Measurements from ENCODE around the gene S1PR1. TPM values are rescaled to one million over a fixed set of nuclear protein-coding genes. Genes with fewer than 3 reads are reported as not detected.
A peak's percentile ranks its signal among the peaks of the same experiment; 100 is the strongest.

S1PR1 gene
- total RNA-seq, 2 donors from 2014 or later, result 4.4 to 10.7 TPM

DNA sequence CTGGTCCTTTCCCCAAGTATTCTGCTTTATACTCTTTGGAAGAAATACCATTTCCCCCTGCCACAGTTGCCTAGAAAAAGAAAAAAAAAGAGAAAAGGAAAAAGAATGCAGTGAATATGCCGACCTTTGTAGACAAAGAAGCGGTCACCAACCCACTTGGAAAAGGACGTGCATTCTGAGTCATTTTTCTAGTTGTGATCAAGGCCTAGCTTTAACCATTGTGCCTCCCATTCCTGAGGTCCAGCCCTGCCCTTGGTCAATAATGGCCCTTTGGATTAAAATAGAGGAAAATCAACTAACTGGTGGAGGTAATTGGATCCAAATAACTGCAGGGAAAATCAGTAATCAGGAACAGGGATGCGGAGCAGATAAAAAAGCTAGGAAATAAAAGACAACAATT, 24.8 kb downstream of the S1PR1 start:
- no peak overlapping the region for H3K4me3 ChIP-seq
- H3K9ac ChIP-seq (ENCODE audit: low read depth in 2 of 2, low read length in 2 of 2), result no peak overlapping the region
- no peak overlapping the region for H3K27ac ChIP-seq
- intact Hi-C loops (cut with DNase I), result no loop called here
- TF ChIP-seq, protein P1, sequence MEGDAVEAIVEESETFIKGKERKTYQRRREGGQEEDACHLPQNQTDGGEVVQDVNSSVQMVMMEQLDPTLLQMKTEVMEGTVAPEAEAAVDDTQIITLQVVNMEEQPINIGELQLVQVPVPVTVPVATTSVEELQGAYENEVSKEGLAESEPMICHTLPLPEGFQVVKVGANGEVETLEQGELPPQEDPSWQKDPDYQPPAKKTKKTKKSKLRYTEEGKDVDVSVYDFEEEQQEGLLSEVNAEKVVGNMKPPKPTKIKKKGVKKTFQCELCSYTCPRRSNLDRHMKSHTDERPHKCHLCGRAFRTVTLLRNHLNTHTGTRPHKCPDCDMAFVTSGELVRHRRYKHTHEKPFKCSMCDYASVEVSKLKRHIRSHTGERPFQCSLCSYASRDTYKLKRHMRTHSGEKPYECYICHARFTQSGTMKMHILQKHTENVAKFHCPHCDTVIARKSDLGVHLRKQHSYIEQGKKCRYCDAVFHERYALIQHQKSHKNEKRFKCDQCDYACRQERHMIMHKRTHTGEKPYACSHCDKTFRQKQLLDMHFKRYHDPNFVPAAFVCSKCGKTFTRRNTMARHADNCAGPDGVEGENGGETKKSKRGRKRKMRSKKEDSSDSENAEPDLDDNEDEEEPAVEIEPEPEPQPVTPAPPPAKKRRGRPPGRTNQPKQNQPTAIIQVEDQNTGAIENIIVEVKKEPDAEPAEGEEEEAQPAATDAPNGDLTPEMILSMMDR (IDR thresholded peaks at IDR 0.05), result no peak
- no peaks in the 10 kb centered on the region for H3K36me3 ChIP-seq
- no peak for DNase-seq
- no peaks in the 10 kb centered on the region for H3K9me3 ChIP-seq
- H3K27me3 ChIP-seq, result no peaks in the 10 kb centered on the region
- H3K4me1 ChIP-seq, result peaks cover 8% of the 10 kb centered on the region

DNA sequence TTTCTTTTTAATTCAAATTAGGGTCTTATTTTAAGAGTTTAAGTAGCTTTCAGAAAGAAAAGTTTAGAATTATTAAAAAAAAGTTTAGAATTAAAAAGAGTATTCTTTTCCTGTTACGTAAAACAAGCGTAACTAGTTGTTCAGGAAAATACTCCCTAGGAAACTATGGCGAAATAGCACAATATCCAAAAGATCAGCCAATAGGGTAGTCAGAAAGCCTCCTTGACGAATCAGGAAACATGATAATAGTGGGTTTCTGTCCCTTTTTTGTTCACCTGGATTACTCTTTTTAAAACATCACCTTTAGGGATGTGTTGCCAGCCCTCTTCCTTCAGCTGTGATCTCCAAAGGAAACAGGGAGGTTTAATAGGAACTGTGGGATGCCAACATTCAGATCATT, 25.2 kb downstream of the S1PR1 start:
- Histone ChIP-seq H3K27ac (peak overlapping the region; percentile 62), H3K27me3 (no peaks in the 10 kb centered on the region), H3K9ac (ENCODE audit: low read depth in 2 of 2, low read length in 2 of 2) (no peak overlapping the region), H3K36me3 (no peaks in the 10 kb centered on the region), H3K9me3 (no peaks in the 10 kb centered on the region), H3K4me1 (peaks cover 8% of the 10 kb centered on the region), H3K4me3 (no peak overlapping the region)
- intact Hi-C loops (cut with DNase I), result no loop called here
- TF ChIP-seq, protein P1 (IDR thresholded peaks at IDR 0.05), result no peak
- DNase-seq, result no peak

DNA sequence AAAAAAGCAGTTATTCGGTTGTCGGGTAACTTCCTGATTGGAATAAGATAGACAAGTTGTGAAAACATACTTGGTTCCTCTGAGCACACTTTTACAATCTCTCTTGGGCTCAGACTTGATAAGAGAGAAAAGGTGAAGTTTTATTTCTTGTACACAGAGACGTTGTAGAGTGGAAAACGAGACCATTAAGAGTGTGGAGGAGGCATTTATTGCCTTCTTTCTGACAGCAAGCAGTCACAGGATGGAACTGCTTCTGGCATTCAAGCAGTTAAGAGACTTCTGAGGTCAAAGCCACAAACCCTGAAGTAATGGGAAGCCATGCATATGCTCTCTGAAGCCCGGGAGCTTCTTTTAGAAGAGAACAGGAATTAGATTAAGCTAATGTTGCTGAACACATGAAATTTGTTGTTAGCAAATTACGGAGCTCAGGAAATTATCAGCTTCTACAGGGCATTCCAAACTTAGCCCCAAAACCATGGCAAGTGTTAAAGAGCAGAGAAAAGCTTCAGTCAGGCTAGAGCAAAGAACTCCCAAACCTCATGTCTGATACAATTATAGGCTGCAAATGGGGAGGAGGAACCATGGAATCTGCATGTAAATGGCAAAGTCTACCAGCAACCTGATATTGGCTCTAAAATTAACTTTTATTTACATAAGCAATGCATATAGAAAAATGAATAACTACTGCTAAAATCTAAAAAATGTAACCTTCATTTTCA, 26.0 kb downstream of the S1PR1 start:
- peak overlapping the region; percentile 62 for H3K27ac ChIP-seq
- DNase-seq, result no peak
- H3K4me1 ChIP-seq, result peaks cover 4% of the 10 kb centered on the region
- H3K27me3 ChIP-seq, result no peaks in the 10 kb centered on the region
- no peak overlapping the region for H3K4me3 ChIP-seq
- peak overlapping the region in 1 of 2 donors; percentile 21 for H3K9ac ChIP-seq (ENCODE audit: low read depth in 2 of 2, low read length in 2 of 2)
- H3K9me3 ChIP-seq, result no peaks in the 10 kb centered on the region
- TF ChIP-seq, protein P1 (IDR thresholded peaks at IDR 0.05), result no peak
- no peaks in the 10 kb centered on the region for H3K36me3 ChIP-seq
- intact Hi-C loops (cut with DNase I), result no loop called here

DNA sequence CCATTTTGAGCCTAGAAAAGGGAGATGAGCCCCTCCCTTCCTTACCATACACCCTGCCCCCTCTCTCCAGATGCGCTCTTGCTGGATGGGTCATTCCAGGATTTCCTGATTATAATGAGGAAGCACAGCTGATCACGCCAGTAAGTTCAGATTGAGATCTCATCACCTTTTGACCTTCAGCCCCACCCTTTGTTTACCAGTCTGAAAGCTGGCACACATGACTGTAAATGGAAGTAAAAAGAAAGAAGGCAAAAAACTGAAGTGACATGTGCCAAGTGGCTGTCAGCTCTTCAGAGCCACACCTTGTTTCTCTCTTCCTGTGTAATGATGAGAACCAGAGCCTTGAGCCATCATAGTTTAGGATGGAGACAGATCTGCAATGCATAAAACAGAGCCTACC, 27.9 kb downstream of the S1PR1 start:
- no peak overlapping the region for H3K27ac ChIP-seq
- intact Hi-C loops (cut with DNase I), result no loop called here
- peaks cover 4% of the 10 kb centered on the region for H3K4me1 ChIP-seq
- TF ChIP-seq, protein P1 (IDR thresholded peaks at IDR 0.05), result no peak
- no peaks in the 10 kb centered on the region for H3K36me3 ChIP-seq
- no peak overlapping the region for H3K4me3 ChIP-seq
- no peaks in the 10 kb centered on the region for H3K27me3 ChIP-seq
- no peak overlapping the region for H3K9ac ChIP-seq (ENCODE audit: low read depth in 2 of 2, low read length in 2 of 2)
- no peaks in the 10 kb centered on the region for H3K9me3 ChIP-seq
- peak; percentile 47 for DNase-seq

DNA sequence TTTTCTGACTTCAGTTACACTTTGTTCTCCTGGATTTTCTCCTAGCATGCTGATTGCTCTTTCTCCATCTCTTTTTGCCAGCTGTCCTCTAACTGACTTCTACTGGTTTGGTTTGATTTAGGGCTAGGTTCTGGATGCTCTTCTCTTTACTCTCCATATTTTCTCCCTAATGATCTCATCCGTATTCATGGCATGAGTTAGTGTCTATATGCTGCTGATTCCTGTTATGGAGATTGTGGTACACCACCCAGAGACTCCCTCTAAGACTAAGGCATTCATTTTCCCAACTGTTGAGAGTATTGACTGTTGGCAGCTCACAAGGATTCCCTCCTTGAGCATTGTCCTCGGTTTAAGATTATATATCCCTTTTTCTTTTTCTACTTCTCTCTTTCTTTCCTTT, 28.9 kb downstream of the S1PR1 start:
- intact Hi-C loops (cut with DNase I), result no loop called here
- H3K27me3 ChIP-seq, result no peaks in the 10 kb centered on the region
- H3K36me3 ChIP-seq, result no peaks in the 10 kb centered on the region
- no peak overlapping the region for H3K9ac ChIP-seq (ENCODE audit: low read depth in 2 of 2, low read length in 2 of 2)
- H3K9me3 ChIP-seq, result no peaks in the 10 kb centered on the region
- H3K27ac ChIP-seq, result no peak overlapping the region
- no peak for DNase-seq
- TF ChIP-seq, protein P1 (IDR thresholded peaks at IDR 0.05), result no peak
- peaks cover 4% of the 10 kb centered on the region for H3K4me1 ChIP-seq
- H3K4me3 ChIP-seq, result no peak overlapping the region
